Cerebellar cortex (tissue), 1 donor: ENCODE measurements around the gene IFT81.
"Not testable (repeated sequence)": the region's sequence is repeated elsewhere in the genome, so short reads cannot be mapped to it uniquely, and the experiment has no call there.

Experiments used
- DNase-seq: peaks from one replicate; pipeline ENCODE4 v3.0.0-alpha.2; 2015; ENCODE audit warnings: low spot score

Gene IFT81

DNA sequence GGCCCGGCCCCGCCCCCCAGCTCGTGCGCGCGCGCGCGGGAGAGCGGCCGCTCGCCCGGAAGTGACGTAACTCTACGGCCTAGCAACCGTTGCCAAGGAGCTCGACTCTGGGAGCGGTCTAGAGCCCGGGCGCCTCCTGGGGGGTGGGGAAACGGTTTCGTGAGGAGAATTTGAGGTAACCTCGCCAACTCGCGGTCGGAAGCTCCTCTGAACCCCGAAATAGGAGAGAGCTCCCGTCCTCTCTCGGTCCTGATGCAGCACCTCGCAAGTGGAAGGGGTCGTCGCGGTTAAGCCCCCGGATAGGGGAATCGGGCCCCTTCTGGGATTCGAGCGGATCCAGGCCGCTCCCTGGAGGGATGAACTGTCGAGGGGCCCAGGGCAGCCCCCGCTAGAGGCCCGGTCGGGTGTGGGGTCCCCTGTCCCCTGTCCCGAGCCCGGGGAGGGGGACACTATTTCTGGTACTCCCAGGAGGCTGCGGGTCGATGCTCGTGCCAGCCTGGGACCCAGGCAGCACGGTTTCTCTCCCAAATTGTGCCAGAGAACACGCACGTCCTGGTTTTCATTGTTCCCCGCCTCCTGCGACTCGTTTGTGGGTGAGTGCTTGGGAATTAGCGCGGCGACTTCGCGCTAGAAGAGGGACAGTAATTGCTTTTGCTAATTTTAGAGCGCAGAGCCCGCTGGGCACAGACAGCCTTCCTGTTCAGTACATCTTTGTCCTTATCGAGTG, at the start of gene IFT81:
TSS of gene IFT81 (plus strand) at position 89 of the 727 bp plus-strand sequence. CDS start 3,024 bp downstream, outside the sequence.
- peak; percentile 94 for DNase-seq

GRCh38 chr12:110075880-110076279, 48.3 kb upstream of the IFT81 start:
- DNase-seq, result no peak

DNA sequence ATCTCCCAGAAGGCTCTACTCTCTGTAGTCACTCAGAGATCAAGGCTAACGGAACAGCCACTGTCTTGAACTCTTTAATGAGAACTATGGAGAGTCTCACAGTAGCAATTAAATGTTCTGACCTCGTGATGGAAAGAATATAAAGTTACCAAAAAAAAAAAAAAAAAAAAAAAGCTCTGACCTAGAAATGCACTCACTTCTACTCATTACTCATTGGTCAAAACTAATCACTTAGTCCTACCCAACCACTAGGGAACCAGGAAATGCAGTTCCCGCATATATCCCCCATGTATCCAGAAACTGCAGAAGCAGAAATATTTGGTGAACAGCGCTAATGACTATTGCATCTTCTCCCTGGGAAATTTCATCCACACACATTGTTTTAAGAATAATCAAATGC, 46.4 kb upstream of the IFT81 start:
- no peak for DNase-seq

DNA sequence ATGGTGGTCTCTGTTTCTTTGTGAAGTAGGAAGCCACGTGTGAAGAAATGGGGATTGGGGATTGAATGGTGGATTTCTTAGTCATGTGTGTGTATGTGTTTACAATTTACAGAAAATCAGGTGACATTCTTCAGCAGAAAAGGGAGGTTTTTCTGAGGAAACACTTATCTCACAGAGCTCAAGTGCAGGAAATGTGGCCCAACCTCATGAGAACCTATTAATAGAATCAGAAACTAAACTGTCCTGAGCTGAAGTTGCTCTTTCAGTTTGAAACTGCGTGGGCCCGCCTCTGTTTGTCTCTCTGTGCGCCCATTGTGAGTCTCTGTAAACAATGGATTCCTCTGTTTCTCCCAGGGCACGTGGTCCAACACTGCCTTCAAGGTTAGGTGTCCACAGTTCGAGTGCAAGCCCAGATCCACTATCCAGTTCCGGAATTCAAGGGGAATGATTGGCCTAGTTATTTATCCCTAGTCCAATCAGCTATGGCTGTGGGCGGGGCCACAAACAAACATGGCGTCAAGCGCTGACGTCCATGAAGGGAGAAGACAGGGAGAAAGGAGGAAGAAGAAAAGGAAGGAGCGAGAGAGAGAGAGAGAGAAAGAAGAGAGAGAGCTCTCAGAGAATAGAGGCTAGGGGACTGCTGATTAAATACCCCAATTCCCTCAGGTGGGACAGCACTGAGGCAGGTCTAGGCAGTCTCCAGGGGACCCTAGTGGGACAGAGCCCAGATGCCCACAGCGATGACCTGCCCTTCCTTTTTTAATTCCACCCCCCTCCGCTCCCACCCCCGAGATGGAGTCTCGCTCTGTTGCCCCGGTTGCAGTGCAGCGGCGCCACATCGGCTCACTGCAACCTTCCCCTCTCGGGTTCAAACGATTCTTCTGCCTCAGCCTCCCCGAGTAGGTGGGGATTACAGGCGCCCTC, 44.4 kb upstream of the IFT81 start:
- DNase-seq, result no peak

- DNase-seq, result no peak
Measured at GRCh38 chr12:110080410-110080809, 43.7 kb upstream of the IFT81 start.

DNA sequence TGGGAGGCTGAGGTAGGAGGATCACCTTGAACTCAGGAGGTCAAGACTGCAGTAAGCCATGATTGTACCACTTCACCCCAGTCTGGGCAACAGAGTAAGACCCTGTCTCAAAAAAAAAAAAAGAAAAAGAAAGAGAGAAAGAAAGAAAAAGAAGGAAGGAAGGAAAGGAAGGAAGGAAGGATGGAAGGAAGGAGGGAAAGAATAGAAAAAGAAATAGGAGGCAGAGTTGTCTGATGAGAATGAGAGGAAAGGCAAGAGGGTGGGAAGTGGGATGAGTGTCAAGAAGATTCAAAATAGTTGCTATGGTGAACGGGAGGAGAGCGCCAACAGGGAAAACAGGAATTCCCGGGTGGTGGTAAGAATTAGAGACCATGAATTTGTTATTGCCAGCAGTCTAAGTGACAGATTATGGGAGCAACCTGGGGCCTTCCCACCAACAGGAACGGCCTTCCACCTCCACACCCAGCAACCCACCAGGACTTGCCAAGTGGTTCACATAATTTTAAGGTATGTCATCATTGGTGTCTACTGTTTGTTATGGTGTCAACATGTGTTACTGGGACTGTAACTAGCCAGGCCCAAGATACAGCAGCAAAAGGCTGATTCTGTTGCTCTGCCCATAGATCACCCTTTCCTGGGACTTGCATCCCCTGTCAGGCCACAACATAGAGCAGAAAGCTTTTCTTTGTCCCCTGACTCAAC, 39.7 kb upstream of the IFT81 start:
- DNase-seq, result no peak

DNA sequence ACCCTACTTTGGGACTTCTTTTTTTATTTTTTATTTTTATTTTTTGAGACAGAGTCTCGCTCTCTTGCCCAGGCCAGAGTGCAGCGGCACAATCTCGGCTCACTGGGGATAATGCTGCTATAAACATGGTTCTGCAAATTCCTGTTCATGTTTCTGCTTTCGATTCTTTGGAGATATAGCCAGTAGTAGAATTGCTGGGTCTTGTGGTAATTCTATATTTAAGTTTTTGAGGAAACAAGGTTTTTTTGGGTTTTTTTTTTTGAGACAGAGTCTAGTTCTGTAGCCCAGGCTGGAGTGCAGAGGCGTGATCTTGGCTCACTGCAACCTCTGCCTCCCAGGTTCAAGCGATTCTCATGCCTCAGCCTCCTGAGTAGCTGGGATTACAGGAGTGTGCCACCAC, 35.9 kb upstream of the IFT81 start:
- DNase-seq, result not testable (repeated sequence)

DNA sequence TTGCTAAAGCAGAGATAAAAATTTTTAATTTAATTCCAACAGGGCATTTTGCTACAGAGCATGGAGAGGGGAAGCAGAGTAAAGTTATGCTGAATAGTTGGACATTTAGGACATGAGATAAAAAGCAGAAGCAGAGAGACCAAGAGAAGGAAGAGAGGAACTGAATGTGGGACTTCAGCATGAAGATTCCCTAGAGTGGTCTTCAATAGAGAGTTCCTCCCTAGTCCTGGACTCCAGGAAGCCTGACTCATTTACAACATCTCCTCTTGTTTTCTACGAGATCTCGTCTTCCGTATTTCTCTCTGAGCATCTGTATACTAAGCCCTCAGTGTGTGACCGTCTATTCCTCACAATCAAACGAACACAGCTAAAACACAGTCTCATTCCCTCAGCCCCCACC, 35.2 kb upstream of the IFT81 start:
- DNase-seq, result no peak

- DNase-seq, result no peak
Measured at GRCh38 chr12:110090266-110091135, 33.7 kb upstream of the IFT81 start.

GRCh38 chr12:110091136-110091711, 32.9 kb upstream of the IFT81 start:
- no peak for DNase-seq

DNA sequence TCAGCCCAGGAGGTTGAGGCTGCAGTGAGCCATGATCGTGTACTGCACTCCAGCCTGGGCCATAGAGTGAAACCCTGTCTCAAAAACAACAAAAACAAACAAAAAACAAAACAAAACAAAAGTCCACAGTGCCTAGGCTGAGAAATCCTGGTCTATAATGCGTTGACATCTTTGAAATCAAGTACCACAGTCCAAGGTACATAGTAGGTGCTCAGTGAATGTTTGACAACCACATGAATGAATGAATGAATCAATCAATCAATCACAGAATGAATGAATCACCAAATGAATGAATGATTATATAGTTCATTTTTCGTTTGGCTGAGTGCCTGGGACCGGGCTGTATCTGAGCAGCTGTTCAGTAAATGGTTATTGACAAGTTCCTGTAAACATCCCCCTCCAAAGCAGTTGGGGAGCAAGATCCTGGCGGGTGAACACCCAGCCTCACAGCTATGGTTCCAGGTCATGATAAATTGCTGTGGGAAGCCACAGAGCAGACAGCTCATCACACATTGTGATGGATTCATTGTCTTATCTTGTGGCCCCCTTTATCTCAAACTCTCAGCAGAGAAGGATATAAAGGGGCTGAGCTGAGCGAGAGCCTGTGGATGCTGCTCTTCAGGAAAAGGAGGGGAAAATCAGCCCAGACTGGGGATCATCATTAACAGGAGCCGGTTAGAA, 30.4 kb upstream of the IFT81 start:
- DNase-seq, result no peak

GRCh38 chr12:110100315-110100970, 23.7 kb upstream of the IFT81 start:
- peak; percentile 86 for DNase-seq

DNA sequence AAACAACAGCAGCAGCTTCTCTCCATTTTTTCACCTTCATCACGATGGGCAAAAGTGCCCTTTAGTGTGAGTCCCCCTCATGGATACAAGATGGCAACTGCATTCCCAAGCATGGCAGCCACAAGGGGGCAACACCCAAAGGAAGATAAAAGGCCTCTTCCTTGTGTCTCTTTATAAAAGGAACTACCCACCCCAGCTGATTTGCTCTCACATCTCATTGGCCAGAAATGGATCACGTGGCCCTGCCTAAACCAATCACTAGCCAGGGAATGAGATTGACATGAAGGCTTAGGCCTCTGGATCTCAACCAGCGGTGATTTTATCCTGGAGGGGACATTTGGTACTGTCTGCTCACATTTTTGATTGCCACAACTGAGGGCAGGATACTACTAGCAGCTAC, 21.9 kb upstream of the IFT81 start:
- peak; percentile 71 for DNase-seq

DNA sequence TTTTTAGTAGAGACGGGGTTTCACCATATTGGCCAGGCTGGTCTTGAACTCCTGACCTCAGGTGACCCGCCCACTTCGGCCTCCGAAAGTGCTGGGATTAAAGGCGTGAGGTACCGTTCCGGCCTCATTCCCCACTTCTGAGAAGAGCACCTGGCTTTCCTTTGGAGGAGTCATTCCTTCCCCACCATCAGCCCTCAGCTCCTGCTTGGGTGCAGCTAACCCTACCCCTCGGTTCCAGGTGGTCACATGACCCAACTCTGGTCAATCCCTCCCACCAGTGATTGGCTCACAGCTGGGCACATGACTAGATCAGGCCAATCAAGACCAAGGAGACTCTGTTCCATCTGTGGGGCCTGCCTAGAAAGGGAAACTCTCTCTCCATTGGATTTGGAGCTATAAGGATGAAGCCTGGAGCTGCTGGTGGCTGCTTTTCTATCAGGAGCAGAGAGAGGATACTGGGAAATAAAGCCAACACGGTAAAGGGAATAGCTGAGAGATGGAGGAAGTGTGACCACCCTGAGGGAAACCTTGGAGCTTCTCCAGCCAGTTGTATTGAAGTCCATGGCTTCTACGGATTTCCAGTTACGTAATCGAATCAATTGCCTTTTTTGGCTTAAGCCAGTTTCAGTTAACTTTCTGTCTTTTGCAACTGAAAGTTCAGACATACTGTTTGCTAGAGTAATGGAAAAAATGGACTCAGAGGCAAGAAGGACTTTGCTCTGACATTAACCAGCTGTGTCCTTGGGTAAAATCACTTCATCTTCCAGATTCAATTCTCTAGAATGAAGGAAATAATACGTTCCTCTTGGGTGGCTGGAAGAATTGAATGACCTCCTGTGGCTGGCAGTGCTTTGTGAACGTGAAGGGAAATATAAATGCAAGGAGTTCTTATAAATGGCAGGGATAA, 19.7 kb upstream of the IFT81 start:
- no peak for DNase-seq

- DNase-seq, result no peak
Measured at GRCh38 chr12:110105159-110105558, 19.0 kb upstream of the IFT81 start.

DNA sequence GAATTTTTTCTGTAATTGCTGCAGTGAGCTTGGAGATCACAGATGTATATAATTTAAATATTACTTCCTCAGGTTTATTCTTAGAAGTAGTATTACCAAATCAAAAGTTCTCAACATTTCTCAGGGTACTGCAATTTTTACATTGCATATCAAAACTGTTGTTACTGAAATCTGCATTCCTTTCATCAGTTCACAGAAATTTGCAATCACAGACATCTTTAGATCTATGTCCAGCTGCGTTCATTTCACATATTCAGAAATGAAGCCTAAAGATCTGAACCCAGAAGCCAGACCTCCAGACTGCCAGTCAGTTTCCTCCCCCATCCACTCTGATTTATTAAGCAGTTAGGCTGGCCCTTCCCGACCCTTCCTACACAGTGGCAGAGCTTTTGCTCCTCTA, 18.2 kb upstream of the IFT81 start:
- DNase-seq, result no peak

GRCh38 chr12:110107369-110108281, 16.5 kb upstream of the IFT81 start:
- DNase-seq, result no peak
